ENCODE measurements around the gene DOC2B. TPM values are rescaled to one million over a fixed set of nuclear protein-coding genes. Genes with fewer than 3 reads are reported as not detected.
A peak's percentile ranks its signal among the peaks of the same experiment; 100 is the strongest.

Gene DOC2B
- total and polyA plus RNA-seq, 12 donors = 2.6 to 15.7 (median 5.9) TPM

GRCh38 chr17:179066-179432, 2.4 kb downstream of the DOC2B start:
- DNase-seq = no peak
- Histone ChIP-seq H3K27ac (peak overlapping the region in 1 of 5 donors; percentile 78), H3K9me3 (replicated peaks in 1 of 3) (no peaks in the 10 kb centered on the region), H3K4me1 (replicated peaks in 1 of 2) (peaks cover 0 to 8% of the 10 kb centered on the region in 2 donors), H3K27me3 (peaks cover 13% of the 10 kb centered on the region), H3K4me3 (no peak overlapping the region), H3K36me3 (replicated peaks in 1 of 2) (no peaks in the 10 kb centered on the region)
- TF ChIP-seq CTCF (IDR thresholded peaks at IDR 0.05) (no peak), POLR2A (IDR thresholded peaks at IDR 0.05) (no peak)
- intact Hi-C loops (cut with DNase I) = no loop called here
- 51 to 100% (median 64%) methylated on average over 3 to 5 of the region's 5 CpGs for WGBS, 4 donors

- no peak for DNase-seq
- intact Hi-C loops (cut with DNase I) = no loop called here
- H3K27me3 ChIP-seq = peaks cover 13% of the 10 kb centered on the region
- no peak for TF ChIP-seq CTCF (IDR thresholded peaks at IDR 0.05)
- no peak for TF ChIP-seq POLR2A (IDR thresholded peaks at IDR 0.05)
- peak overlapping the region in 1 of 5 donors; percentile 78 for H3K27ac ChIP-seq
- 78 to 85% (median 82%) methylated on average over 10 to 12 of the region's 12 CpGs for WGBS, 4 donors
- no peaks in the 10 kb centered on the region for H3K36me3 ChIP-seq (replicated peaks in 1 of 2)
- H3K4me1 ChIP-seq (replicated peaks in 1 of 2) = peaks cover 0 to 8% of the 10 kb centered on the region in 2 donors
- no peaks in the 10 kb centered on the region for H3K9me3 ChIP-seq (replicated peaks in 1 of 3)
- no peak overlapping the region for H3K4me3 ChIP-seq
Measured at GRCh38 chr17:178292-179065, 3.0 kb downstream of the DOC2B start.

GRCh38 chr17:177762-178161, 3.7 kb downstream of the DOC2B start:
- WGBS, 4 donors = 84 to 94% (median 87%) methylated on average over 3 to 6 of the region's 6 CpGs
- Histone ChIP-seq H3K36me3 (replicated peaks in 1 of 2) (no peaks in the 10 kb centered on the region), H3K4me3 (no peak overlapping the region), H3K27ac (peak overlapping the region in 1 of 5 donors; percentile 78), H3K27me3 (peaks cover 13% of the 10 kb centered on the region), H3K4me1 (replicated peaks in 1 of 2) (peaks cover 0 to 8% of the 10 kb centered on the region in 2 donors), H3K9me3 (replicated peaks in 1 of 3) (no peaks in the 10 kb centered on the region)
- no peak for TF ChIP-seq CTCF (IDR thresholded peaks at IDR 0.05)
- no peak for TF ChIP-seq POLR2A (IDR thresholded peaks at IDR 0.05)
- intact Hi-C loops (cut with DNase I) = no loop called here
- no peak for DNase-seq

GRCh38 chr17:177155-177554, 4.3 kb downstream of the DOC2B start:
- H3K36me3 ChIP-seq (replicated peaks in 1 of 2) = no peaks in the 10 kb centered on the region
- no peak for TF ChIP-seq POLR2A (IDR thresholded peaks at IDR 0.05)
- DNase-seq = no peak
- intact Hi-C loops (cut with DNase I) = no loop called here
- peak overlapping the region in 1 of 5 donors; percentile 78 for H3K27ac ChIP-seq
- H3K9me3 ChIP-seq (replicated peaks in 1 of 3) = no peaks in the 10 kb centered on the region
- H3K27me3 ChIP-seq = peaks cover 13% of the 10 kb centered on the region
- no peak overlapping the region for H3K4me3 ChIP-seq
- WGBS, 4 donors = 72 to 94% (median 84%) methylated on average over 3 of the region's 3 CpGs
- H3K4me1 ChIP-seq (replicated peaks in 1 of 2) = peaks cover 0 to 8% of the 10 kb centered on the region in 2 donors
